Lower lobe of right lung (tissue), 2 donors: Measurements from ENCODE around the gene IL1RN. TPM values are rescaled to one million over a fixed set of nuclear protein-coding genes. Genes with fewer than 3 reads are reported as not detected.
A peak's percentile ranks its signal among the peaks of the same experiment; 100 is the strongest.

Experiments used
- ATAC-seq, 2 donors: fragments of 200-7000 bp; cut with Tn5 transposase; one replicate each; pipeline ENCODE4 v1.9.1; 2020 to 2022; ENCODE audit warnings: mild to moderate bottlenecking in 2 of 2, moderate library complexity in 2 of 2
- DNase-seq: peaks from one replicate; pipeline ENCODE4 v3.0.0-alpha.2; 2020
- H3K27ac ChIP-seq: fragments of 200-600 bp; one replicate; pipeline ENCODE4 v1.8.0; 2022
- H3K27me3 ChIP-seq: fragments of 200-600 bp; one replicate; pipeline ENCODE4 v1.8.0; 2022; ENCODE audit warnings: low read depth
- H3K36me3 ChIP-seq: fragments of 200-600 bp; one replicate; pipeline ENCODE4 v1.8.0; 2022; ENCODE audit warnings: mild to moderate bottlenecking
- H3K4me1 ChIP-seq: fragments of 200-600 bp; one replicate; pipeline ENCODE4 v1.8.0; 2022
- H3K4me3 ChIP-seq: fragments of 200-600 bp; one replicate; pipeline ENCODE4 v1.8.0; 2022; ENCODE audit warnings: mild to moderate bottlenecking
- H3K9me3 ChIP-seq: fragments of 200-600 bp; one replicate; pipeline ENCODE4 v1.8.0; 2022
- CTCF ChIP-seq: fragments of 200-600 bp; IDR thresholded peaks from one replicate; pipeline ENCODE4 v1.8.0; 2022; ENCODE audit warnings: antibody characterized with exemption, mild to moderate bottlenecking
- intact Hi-C: fragments of 100-400 bp; cut with DNase I; formaldehyde crosslinking; loops from one replicate; pipeline ENCODE4 v1.11.0; 2022
- long read RNA-seq: library from polyadenylated mRNA; unstranded; transcript quantifications from one replicate; pipeline ENCODE4 v2.0.0, GENCODE V29; 2021
- total RNA-seq: library from RNA; stranded (reverse); fragmentation: NEBNext Ultra II Directional; extraction: Animal tissue kit (Norgen Biotek cat#: 25700); gene quantifications from one replicate; pipeline ENCODE4 v1.2.1, GENCODE V29; 2021
- donor health status: DM: no; HTN: yes; CAD: no; lungs with severe emphysema.

The IL1RN gene
- 20.1 TPM for total RNA-seq
- long read RNA-seq, partial matches to known transcripts: 0 of 11 reads
- long read RNA-seq, other reads (novel, unspliced or antisense): 7 of 11 reads

GRCh38 chr2:113126845-113127645 is at the start of gene IL1RN:
IL1RN (plus strand) TSS chr2:113127598; CDS start chr2:113127625, 27 bp downstream.
- ATAC-seq (peak; percentile 66 to 71), DNase-seq (peak; percentile 73)
- no peak for TF ChIP-seq CTCF
- Histone ChIP-seq H3K27me3 (no peaks in the 10 kb centered on the region), H3K4me1 (peaks cover 9% of the 10 kb centered on the region), H3K9me3 (no peaks in the 10 kb centered on the region), H3K27ac (peak within 1 kb of the TSS; percentile 72), H3K36me3 (no peaks in the 10 kb centered on the region), H3K4me3 (peak within 1 kb of the TSS; percentile 45)
- intact Hi-C loops: no loop called here

- DNase-seq (no peak), ATAC-seq (peak in 1 of 2 donors; percentile 42)
- H3K4me1 ChIP-seq: no peaks in the 10 kb centered on the region
- H3K36me3 ChIP-seq: no peaks in the 10 kb centered on the region
- no peak overlapping the region for H3K4me3 ChIP-seq
- no peaks in the 10 kb centered on the region for H3K27me3 ChIP-seq
- no peak overlapping the region for H3K27ac ChIP-seq
- TF ChIP-seq CTCF: no peak
- H3K9me3 ChIP-seq: no peaks in the 10 kb centered on the region
- intact Hi-C loops: no loop called here
These were observed 49.5 kb upstream of the IL1RN start for GRCh38 chr2:113077921-113078320.

GRCh38 chr2:113078350-113078839 is 49.0 kb upstream of the IL1RN start:
- no peak for DNase-seq
- H3K4me1 ChIP-seq: no peaks in the 10 kb centered on the region
- H3K9me3 ChIP-seq: no peaks in the 10 kb centered on the region
- intact Hi-C loops: no loop called here
- TF ChIP-seq CTCF: no peak
- no peak overlapping the region for H3K4me3 ChIP-seq
- H3K27me3 ChIP-seq: no peaks in the 10 kb centered on the region
- H3K27ac ChIP-seq: no peak overlapping the region
- no peaks in the 10 kb centered on the region for H3K36me3 ChIP-seq
- peak; percentile 59 to 90 for ATAC-seq

- H3K9me3 ChIP-seq: no peaks in the 10 kb centered on the region
- no peaks in the 10 kb centered on the region for H3K36me3 ChIP-seq
- TF ChIP-seq CTCF: no peak
- no peaks in the 10 kb centered on the region for H3K27me3 ChIP-seq
- DNase-seq (no peak), ATAC-seq (no peak)
- no peaks in the 10 kb centered on the region for H3K4me1 ChIP-seq
- intact Hi-C loops: no loop called here
- no peak overlapping the region for H3K4me3 ChIP-seq
- no peak overlapping the region for H3K27ac ChIP-seq
These were observed 48.3 kb upstream of the IL1RN start for GRCh38 chr2:113079131-113079530.

- Histone ChIP-seq H3K4me3 (no peak overlapping the region), H3K27me3 (no peaks in the 10 kb centered on the region), H3K9me3 (no peaks in the 10 kb centered on the region), H3K27ac (no peak overlapping the region), H3K4me1 (no peaks in the 10 kb centered on the region), H3K36me3 (no peaks in the 10 kb centered on the region)
- peak; percentile 49 for ATAC-seq
- intact Hi-C loops: no loop called here
- TF ChIP-seq CTCF: peak; percentile 59
- peak; percentile 53 for DNase-seq
These were observed 47.3 kb upstream of the IL1RN start for GRCh38 chr2:113080134-113080533.
